GM19328 (cell line): ENCODE measurements around the gene ITGA4.
"Not testable (repeated sequence)": the region's sequence is repeated elsewhere in the genome, so short reads cannot be mapped to it uniquely, and the experiment has no call there.

Experiments used
- ATAC-seq: cut with Tn5 transposase; IDR thresholded peaks from one replicate; pipeline ENCODE4 v1.9.1; 2021; ENCODE audit warnings: mild to moderate bottlenecking, moderate library complexity; ENCODE audit not compliant: unreplicated experiment

The ITGA4 gene

DNA sequence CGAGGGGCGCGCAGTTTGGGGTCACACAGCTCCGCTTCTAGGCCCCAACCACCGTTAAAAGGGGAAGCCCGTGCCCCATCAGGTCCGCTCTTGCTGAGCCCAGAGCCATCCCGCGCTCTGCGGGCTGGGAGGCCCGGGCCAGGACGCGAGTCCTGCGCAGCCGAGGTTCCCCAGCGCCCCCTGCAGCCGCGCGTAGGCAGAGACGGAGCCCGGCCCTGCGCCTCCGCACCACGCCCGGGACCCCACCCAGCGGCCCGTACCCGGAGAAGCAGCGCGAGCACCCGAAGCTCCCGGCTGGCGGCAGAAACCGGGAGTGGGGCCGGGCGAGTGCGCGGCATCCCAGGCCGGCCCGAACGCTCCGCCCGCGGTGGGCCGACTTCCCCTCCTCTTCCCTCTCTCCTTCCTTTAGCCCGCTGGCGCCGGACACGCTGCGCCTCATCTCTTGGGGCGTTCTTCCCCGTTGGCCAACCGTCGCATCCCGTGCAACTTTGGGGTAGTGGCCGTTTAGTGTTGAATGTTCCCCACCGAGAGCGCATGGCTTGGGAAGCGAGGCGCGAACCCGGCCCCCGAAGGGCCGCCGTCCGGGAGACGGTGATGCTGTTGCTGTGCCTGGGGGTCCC is at the start of gene ITGA4:
Gene ITGA4, plus strand, starts transcription at position 266 of the 620 bp plus-strand sequence. Its CDS starts 269 bp downstream, at position 535.
- ATAC-seq: peak; percentile 65

DNA sequence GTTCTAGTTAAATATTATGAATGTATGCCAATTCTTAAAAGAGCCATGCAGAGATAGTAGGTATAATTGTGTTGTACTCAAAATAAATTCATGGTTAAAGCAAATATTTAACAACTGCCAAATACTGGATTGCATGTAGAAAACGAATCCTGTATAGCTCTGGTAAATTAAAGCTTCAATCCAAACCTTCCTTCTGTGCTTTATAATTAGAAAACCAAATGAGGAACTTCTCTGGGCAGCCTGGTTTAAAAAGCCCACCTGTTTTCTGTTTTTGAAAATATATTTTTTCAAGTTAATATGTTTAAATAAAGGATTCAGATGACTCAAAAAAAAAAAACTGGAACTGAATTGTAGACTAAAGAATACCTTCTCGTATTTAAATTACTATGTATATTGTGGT is 48.3 kb upstream of the ITGA4 start:
- no peak for ATAC-seq

DNA sequence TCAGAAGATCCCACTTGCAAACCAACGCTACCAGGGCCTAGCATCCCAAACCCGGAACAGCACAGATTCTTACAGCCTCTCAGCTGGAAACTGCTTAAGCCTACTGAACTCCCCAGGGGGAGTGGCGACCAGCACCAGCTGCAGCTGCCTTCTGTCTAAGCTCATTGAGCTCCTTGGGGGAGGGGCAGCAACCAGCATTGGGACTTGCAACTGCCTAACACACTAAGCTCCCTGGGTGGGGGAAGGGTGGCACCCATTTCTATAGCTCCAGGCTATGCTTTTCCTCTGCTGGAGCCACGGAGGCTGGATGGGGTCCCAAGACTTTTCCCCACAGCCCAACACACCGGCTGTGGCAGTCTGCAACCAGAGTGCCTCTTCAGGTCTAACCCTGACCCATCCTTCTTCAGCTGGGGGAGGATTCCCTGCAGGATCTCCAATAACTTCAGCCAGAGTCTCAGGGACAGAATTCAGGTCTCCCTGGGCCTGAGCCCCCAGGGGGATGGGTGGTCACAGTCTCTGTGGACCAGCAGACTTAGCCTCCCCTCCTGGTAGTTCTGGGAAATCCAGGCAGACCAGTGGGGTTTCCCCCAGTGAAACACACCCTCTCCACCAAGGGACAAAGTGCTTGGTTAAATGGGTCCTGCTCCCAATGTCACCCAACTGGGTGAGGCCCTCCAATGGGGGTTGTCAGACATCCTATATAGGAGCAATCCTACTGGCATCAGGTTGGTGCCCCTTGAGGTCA is 45.9 kb upstream of the ITGA4 start:
- peak; percentile 90 for ATAC-seq

DNA sequence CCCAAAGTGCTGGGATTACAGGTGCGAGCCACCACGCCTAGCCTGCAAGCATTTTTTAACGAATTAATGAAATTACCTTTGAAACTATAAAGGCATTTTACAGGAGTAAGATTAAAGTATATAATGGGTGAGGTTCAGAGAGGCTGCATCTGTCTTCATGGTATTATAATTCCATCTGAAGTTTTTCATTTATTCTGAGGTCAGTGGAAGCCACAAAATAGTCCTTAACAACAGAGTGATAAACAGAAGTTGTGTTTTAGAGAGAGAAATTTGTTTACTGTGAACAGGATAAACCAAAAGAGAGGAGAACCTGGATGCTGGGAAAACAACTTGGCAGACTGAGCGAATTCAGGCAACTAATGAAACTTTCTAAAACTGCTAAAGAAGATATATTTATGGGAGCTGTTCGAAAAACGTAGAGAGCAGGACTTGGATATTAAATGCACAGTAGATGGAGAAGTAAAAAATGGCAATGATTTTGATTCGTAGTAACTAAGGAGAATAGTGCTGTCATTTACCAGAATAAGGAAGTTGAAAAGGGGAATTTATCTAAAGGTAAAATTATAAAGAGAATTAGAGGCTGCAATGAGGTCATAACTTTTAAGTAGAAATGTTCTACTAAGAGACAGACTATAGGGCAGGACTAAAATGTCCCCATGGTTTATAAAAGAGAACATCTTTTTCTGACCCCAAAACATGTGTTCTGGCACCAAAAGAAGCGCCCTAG is 37.9 kb upstream of the ITGA4 start:
- ATAC-seq: no peak

DNA sequence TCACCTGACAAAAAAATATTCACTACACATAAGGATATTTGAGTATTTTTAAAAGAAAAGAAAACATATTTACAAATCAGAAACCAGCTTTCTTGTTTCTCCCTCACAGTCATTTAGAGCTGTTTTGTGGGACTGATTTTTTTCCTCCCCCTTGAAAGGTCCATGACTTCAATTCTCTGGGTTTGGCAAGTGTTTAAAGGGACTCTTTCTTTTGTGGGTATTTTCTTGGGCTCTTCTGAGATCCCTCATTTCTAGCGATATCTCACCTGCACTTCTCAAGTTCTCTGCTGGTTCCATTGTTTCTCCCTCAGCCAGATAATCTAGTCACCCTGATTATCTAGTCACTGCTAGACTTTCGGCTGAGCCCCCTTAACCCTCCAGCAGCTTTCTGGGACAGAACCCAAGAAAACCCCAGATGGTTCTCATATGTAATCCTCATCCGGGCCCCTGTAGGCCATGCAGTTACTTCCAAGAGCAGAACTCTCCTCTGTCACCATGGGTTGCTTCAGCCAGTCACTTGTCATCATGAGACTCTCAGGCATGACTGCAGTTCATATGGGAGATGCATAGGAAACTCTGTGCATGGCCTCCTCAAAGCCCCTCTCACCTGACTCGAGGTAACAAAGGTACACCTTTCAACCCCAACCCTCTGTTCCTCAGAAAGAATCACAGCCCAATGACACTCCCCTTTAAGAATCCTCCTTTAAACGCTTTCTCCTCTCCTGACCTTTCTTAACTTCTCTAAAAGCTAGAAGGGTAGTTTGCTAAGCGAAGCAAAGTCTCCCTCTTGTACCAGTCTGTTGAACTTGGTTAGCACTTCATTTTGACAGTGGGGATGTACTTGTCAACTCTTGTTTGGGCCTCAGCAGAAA is 36.7 kb upstream of the ITGA4 start:
- ATAC-seq: no peak

DNA sequence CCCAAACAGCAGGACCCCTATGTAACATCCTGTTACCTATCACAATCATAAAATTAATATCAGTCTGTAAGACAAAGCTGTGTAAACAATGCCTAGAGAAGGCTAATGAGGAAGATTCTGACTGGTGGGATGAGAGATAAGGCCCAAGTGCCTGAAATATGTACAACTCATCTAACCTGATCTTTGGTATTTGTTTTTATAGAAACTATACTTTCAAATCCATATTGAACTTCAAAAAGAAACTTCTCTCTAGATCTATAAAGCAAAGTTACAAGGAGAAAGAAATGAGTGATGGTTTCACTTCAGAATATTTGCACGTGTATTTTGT is 36.1 kb upstream of the ITGA4 start:
- ATAC-seq: no peak

DNA sequence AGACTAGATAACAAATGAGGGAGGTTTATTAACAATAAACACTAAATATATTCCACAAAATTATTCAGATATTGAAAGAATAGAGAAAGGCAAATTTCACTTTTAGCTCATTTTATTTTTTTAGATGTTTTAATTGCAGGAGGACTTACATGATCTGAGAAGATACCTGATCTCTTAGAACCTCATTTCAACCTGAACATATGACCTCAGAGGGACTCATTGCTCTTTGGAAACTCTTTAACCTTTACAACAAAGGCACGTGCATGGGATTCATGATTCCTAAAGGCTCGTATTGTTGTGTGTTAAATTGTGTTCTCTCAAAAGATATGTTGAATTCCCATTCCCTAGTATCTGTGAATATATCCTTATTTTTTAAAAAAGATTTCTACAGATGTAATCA is 35.7 kb upstream of the ITGA4 start:
- ATAC-seq: no peak

DNA sequence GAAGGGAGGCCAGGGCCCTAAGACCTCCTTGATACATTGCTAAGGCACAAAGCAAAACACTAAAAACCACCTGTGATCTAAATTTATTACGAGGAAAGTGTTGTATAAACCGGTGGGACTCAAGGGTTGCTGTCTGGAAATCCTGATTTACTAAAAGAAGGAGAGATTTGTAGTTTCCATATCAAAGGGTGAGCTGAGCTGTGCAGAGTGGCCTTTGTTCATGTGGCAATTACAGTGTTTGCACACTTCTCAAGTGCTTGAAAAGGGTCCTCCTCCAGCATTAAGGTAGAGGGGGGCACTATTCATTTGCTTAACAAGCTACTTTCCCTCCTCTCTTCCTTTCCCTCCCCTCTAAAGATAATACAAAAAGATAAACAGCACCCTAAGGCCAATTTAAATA is 30.5 kb upstream of the ITGA4 start:
- ATAC-seq: no peak

DNA sequence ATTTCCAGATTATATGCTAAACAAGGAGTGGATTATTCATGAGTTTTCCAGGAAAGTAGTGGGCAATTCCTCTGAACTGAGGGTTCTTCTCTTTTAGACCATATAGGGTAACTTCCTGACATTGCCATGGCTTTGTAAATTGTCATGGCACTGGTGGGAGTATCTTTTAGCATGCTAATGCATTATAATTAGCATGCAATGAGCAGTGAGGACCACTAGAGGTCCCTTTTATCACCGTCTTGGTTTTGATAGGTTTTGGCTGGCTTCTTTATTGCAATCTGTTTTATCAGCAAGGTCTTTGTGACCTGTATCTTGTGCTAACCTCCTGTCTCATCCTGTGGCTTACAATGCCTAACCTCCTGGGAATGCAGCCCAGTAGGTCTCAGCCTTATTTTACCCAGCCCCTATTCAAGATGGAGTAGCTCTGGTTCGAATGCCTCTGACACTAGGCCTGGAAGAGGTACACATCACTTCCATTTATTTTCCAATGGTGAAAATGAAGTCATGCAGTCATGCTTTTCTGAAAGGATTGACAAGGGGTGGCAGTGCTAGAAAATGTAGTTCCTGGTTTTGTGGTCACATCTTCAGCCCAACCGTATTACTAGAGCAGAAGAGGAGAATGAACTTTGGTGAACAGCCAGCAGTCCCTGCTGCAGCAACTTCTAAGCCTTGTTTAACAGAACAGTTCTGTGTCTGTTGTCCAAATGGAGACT is 26.6 kb upstream of the ITGA4 start:
- ATAC-seq: no peak

DNA sequence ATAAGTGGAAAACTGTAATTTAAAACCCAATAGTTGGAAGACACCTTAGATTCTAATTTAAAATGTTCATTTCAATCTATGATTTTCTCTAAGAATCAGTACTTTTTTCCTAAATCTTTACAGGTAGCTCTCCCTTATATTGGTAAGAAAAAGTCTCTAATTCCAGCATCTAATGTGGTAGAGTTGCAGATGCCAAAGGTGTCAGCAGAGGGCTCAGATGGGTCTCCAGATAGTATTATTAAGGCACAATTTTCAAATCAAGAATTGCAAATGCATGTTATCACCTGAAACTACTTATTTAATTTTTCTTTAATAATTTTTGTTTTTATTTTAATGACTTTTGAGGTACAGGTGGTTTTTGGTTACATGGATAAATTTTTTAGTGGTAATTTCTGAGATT is 25.5 kb upstream of the ITGA4 start:
- no peak for ATAC-seq

DNA sequence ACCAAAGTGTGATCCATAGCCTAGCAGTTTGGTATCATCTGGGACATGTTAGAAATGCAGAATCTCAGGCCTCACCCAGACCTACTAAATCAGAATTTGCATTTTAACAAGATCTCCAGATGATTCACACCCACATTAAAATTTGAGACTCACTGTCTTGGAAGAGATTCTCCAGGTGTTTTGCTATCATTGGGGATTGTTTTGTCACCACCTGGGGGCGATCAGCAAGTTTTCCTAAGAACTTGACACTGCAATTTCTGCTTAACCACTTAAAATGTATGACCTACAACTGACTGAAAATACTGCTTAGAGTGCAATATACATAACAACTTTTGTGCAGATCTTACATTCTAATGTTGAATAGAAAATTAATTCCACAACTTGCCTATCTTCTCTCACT is 18.9 kb upstream of the ITGA4 start:
- no peak for ATAC-seq

DNA sequence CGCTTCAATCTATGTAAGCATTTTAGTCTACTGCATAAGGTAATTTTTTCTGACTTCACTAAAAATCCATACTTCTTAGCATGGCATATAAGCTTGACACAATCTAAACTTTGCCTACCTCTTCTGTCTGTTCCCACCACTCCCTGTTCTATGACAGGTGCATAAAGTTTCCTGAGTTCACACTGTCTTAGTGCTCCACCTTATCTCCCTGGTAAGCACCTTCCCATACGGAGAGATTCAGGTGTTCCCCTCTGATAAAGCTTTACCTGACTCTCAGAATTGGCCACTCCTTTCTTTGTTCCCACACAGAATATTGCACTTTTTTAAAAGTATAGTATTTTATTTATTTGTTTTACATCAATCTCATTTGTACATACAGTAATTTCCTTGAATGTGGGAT is 16.8 kb upstream of the ITGA4 start:
- ATAC-seq: no peak

DNA sequence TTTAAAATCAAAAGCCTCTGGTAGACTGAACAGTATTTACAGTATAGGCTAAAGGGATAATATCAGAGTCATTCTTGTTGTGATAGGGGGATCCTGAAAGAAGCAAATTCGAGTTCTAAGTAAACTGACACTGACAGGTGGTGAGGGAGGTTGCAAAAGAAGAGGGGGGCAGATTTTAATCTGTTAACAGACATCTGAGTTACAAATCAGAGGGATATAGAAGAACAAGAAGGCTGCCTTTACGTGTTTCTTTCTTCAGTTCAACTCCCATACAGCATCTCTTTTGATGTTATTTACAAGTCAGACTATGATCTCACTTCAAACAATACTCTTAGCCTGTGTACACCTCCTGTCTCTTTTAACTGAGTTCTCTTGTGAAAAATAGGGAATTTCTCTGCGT is 16.3 kb upstream of the ITGA4 start:
- no peak for ATAC-seq

DNA sequence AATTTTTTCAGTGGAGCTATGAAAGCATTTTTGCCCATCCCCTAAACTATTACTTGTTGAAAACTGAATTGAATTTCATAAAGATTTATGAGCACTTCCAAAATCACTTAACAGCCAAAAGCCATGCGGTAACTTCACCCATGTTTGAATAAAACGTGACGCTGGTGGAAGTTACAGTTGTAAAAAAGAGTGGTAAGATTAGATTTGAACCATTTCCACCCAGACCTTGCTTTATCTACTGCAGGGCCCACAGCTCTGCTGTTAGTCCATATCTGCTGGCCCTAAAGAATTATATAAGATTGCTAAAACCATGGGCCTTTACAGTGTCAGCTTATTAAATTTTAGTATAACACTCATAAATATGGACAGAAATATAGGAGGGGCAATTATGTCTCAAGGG is 15.5 kb upstream of the ITGA4 start:
- ATAC-seq: no peak

DNA sequence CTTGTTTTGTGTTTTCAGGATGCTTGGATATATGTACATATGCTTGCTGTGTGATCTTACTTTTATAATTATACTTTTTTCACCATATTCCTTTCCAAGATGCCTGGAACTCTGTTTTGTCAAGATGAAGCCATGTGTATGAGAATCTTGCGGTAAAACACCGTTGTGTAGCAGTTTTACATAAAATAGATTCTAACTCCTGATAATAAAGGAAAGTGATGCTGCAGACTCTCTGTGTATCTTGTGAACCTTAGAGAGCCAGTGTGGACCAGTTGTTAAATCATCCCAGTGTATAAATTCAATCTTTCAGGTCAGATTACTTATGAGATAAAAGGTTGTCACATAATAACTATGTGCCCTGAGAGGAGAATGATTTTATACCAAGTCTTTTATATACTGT is 12.5 kb upstream of the ITGA4 start:
- no peak for ATAC-seq

DNA sequence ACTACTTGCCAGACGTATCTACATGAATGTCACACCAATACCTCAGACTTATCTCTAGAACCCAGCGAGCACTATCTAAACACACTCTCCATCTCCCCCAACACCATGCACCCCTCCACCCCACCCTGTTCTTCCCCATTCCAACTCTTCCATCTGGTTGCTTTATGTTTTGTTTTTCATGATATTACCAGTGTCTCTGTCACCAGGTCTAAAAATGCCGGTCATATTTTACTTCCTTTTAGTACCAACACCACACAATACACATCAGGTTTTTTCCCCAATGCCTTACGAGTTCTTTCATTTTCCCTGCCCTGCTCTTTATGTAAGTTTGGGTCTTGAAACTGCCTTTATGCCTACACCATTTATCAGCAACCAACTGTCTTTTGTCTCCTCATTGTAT is 10.2 kb upstream of the ITGA4 start:
- ATAC-seq: no peak

DNA sequence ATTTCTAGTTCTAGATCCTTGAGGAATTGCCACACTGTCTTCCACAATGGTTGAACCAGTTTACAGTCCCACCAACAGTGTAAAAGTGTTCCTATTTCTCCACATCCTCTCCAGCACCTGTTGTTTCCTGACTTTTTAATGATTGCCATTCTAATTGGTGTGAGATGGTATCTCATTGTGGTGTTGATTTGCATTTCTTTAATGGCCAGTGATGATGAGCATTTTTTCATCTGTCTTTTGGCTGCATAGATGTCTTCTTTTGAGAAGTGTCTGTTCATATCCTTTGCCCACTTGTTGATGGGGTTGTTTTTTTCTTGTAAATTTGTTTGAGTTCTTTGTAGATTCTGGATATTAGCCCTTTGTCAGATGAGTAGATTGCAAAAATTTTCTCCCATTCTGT is 7.9 kb upstream of the ITGA4 start:
- not testable (repeated sequence) for ATAC-seq

DNA sequence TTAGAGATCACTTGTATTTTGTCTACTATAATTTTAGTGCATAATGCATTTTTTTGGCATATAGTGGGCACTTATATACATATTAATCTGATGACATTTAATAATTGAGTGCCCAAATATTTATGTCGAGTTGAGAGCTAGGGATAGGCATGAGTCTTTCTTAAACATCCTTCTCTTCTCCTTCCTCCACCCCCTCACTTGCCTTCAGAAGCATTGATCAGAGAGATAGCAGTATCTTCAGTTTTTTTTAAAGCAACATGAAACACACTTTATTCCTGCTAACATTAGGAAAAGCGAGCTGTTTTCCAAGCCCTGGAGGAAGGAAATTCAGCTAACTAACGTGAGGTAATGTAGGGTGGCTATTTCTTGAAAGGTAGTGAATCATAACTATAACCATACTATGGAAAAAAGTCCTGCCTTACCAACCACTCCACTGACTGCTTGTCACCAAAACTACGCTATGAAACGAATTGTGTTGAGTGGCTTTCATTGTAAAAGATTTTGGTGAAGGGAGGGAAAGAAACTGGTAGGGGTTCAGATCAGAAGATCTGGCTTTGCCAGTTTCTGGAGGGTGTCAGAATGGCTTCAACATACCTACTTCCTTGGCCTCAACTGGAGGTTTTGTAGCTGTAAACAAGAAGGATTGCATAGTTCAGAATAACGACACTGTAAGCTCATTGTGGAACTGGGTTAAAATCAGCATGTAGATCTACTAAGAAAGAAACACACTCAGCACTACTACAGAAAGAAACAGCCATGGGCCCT is 2.3 kb upstream of the ITGA4 start:
- ATAC-seq: no peak

DNA sequence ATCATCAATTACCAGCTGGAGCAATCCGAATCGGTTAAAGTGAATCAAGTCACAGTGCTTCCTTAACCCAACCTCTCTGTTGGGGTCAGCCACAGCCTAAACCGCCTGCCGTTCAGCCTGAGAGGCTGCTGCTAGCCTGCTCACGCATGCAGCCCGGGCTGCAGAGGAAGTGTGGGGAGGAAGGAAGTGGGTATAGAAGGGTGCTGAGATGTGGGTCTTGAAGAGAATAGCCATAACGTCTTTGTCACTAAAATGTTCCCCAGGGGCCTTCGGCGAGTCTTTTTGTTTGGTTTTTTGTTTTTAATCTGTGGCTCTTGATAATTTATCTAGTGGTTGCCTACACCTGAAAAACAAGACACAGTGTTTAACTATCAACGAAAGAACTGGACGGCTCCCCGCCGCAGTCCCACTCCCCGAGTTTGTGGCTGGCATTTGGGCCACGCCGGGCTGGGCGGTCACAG is 496 bp upstream of the ITGA4 start:
- ATAC-seq: peak; percentile 68
